Renal cortex interstitium (tissue), 11 donors: ENCODE measurements around the gene CD109. TPM values are rescaled to one million over a fixed set of nuclear protein-coding genes. Genes with fewer than 3 reads are reported as not detected.
"Not testable (repeated sequence)": the region's sequence is repeated elsewhere in the genome, so short reads cannot be mapped to it uniquely, and the experiment has no call there.

Experiments
- DNase-seq, 11 donors: peaks; one replicate each; pipeline ENCODE4 v3.0.0-alpha.2; 2013; ENCODE audit warnings: low read depth in 9 of 11, low spot score in 4 of 11; ENCODE audit errors: extremely low read depth in 1 of 11
- polyA plus RNA-seq, 3 donors: library from polyadenylated mRNA; unstranded; fragments of 120-200 nt; gene quantifications; one replicate each; pipeline ENCODE4 v1.2.1, GENCODE V29; 2013; ENCODE audit not compliant: insufficient read length in 3 of 3

CD109 gene
- polyA plus RNA-seq, 3 donors: 11.9 to 14.9 (median 12.8) TPM

DNA sequence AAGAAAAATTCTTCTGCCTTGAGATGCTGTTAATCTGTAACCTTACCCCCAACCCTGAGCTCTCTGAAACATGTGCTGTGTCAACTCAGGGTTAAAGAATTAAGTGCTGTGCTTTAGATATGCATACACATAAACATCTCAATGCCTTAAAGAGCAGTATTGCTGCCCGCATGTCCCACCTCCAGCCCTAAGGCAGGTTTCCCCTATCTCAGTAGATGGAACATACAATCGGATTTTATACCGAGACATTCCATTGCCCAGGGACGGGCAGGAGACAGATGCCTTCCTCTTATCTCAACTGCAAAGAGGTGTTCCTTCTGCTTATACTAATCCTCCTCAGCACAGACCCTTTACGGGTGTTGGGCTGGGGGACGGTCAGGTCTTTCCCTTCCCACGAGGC lies 109.2 kb downstream of the CD109 start:
- DNase-seq: not testable (repeated sequence)

DNA sequence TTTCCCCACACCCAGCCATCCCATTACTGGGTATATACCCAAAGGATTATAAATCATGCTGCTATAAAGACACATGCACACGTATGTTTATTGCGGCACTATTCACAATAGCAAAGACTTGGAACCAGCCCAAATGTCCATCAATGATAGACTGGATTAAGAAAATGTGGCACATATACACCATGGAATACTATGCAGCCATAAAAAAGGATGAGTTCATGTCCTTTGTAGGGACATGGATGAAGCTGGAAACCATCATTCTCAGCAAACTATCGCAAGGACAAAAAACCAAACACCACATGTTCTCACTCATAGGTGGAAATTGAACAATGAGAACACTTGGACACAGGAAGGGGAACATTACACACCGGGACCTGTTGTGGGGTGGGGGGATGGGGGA lies 110.0 kb downstream of the CD109 start:
- DNase-seq: not testable (repeated sequence)

DNA sequence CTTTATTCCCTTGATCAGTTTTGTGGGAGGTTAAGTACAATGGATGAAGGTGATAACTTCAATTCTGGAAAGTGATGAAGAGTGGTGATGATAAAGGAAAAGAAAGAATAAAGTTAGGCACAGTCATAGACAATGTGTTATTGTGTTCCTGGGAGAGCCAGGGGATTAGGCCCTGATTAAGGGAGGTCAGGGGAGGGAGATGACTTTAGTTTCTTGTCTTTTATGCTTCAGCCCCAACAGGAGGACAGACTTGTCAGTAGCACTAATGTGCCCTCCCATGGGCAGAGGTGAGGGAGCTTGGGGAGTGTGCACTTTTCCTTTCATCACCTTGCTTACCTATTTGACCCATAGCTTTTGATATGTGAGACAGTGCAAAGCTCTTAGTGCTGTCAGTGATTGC lies 115.7 kb downstream of the CD109 start:
- no peak for DNase-seq

DNA sequence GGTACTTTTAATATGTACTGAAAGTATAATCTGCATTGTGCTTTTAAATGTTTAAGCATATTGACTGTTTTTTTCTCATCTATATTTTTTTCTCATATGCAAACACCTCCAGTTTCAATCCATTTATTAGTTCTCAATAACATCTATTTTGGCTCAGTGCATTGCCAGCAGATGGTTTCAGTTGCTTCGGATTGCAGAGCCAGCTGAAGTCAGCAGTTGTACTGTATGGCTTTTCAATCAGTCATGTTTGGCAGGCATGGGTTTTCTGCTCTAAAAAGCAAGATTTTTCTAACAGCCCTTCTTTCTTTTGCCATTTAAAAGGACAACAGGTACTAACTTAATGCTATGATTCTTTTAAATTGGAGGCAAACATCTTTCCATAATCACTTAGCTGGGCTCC lies 121.2 kb downstream of the CD109 start:
- DNase-seq: no peak

DNA sequence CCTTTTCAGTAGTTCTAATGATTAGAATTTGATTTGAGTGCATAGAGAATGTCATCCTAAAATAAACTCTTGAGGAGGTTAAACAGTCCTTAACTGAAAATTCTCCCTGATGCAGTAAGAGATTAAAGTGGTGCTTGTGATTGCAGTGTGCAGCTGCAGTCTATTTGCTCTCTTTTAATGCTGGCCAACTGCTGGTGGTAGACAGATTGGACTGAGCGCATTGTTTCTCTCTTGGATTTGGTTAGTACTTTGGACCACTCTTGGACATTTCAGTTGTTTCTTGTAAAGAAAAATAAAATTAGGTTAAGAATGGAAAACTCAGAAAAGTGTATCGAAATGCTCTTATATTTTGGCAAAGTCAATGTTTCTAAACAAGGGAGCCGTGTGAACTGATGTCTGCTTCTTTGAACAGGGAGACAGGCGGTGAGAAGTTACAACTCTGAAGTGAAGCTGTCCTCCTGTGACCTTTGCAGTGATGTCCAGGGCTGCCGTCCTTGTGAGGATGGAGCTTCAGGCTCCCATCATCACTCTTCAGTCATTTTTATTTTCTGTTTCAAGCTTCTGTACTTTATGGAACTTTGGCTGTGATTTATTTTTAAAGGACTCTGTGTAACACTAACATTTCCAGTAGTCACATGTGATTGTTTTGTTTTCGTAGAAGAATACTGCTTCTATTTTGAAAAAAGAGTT lies 127.2 kb downstream of the CD109 start:
- DNase-seq: no peak

DNA sequence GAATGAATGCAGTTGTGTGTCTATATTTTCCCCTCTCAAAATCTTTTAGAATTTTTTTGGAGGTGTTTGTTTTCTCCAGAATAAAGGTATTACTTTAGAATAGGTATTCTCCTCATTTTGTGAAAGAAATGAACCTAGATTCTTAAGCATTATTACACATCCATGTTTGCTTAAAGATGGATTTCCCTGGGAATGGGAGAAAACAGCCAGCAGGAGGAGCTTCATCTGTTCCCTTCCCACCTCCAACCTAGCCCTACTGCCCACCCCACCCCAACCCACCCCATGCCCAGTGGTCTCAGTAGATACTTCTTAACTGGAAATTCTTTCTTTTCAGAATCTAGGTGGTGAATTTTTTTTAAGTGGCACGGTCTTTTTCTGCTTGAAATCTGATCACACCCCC lies 127.8 kb downstream of the CD109 start:
- DNase-seq: no peak

DNA sequence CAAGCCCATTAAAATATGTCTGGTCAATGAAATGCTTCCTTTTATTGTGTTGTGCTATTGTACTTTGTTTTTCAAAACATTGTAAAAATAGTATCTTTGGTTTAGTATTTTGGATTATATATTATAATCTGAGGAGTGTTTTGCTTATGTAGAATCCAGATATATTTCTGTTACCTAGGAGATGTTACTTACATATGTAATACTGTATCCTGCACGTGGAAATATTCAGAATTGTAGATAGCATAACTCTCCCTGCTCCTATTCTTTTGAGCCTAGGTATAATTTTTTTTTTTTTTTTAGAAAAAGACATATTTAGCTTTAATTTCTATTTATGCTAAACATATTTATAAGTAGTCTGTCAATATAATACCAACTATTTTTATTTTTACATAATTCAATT lies 130.6 kb downstream of the CD109 start:
- no peak for DNase-seq

DNA sequence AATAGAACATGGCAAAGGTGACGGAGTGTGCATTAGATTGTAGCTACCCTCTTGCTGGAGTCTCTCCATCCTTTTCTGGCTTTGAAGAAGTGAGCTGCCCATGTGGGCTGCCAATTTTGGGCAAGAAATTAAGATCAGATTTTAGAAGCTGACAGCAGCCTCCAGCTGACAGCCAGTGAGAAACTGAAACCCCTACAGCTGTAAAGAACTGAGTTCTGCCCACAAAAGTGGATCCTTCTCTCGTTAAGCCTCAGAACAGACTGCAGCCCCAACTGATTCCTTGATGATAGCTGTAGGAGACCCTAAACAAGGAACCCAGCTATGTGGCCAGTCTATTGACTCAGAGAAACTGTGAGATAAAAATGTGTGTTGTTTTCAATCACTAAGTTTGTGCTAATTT lies 134.1 kb downstream of the CD109 start:
- DNase-seq: no peak

DNA sequence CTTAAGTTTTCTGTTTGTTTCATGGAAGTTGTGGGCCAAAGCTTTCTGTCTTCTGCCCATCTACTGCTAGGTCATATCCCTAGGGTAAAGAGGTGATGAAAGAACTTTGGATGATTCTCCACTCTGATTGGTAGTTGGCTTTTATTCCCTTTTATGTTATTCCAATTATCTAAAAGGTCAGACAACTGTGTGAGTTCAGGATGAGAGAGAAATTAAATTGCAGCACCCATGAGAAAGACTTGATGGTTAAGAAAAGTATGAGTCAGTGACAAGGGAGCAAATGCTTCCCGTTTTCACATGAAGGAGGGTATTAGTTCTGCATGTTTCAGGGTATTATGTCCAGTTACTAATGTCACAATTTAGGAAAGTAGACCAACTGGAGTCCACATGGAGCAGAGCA lies 136.3 kb downstream of the CD109 start:
- DNase-seq: no peak

DNA sequence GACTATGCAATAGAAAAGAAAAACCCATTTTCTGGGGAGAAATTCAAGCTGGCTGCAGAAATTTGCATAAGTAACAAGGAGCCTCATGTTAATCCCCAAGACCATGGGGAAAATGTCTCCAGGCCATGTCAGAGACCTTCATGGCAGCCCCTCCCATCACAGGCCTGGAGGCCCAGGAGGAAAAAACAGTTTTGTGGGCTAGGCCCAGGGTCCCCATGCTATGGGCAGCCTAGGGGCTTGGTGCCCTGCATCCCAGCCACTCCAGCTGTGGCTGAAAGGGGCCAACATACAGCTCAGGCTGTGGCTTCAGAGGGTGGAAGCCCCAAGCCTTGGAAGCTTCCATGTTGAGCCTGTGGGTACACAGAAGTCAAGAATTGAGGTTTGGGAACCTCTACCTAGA lies 148.7 kb downstream of the CD109 start:
- not testable (repeated sequence) for DNase-seq

DNA sequence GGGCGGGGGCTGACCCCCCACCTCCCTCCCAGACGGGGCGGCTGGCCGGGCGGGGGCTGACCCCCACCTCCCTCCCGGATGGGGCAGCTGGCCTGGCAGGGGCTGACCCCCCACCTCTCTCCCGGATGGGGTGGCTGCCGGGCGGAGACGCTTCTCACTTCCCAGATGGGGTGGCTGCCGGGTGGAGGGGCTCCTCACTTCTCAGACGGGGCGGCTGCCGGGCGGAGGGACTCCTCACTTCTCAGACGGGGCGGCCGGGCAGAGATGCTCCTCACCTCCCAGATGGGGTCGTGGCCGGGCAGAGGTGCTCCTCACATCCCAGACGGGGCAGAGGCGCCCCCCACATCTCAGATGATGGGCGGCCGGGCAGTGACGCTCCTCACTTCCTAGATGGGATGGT lies 155.0 kb downstream of the CD109 start:
- DNase-seq: not testable (repeated sequence)

DNA sequence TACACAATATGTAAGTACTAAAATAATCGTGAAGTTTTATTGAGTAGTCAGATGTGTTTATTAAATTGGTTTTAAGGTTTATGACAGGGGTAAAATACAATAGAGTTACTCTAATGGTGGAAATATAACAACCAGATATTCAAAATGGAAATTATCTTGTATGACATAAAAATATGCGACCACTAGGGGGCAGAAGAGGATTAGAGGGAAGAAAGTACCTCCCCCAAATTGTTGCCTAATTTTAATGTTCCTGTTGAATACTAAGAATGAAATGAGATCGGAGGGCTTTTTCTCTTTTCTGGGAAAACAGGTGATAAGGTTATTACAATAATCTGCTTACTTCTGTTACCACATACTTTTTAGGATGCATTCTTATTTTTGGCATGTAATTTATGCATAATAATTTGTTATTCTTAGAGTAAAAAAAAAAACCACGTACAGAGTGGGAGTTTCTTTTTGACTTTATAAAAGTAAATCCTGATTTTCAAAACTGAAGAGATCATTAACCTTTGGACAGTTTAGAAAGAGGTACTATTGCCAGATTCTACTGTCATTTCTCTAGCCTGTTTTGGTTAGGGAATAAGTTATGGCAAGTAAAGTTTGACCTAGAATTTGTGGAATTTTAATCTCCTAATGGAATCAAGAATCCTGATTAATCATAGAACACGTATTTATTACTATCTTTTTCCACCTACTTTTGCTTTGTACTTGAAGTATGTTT lies 159.2 kb downstream of the CD109 start:
- peak in 10 of 11 donors; percentile 31 to 54 (median 42) for DNase-seq

DNA sequence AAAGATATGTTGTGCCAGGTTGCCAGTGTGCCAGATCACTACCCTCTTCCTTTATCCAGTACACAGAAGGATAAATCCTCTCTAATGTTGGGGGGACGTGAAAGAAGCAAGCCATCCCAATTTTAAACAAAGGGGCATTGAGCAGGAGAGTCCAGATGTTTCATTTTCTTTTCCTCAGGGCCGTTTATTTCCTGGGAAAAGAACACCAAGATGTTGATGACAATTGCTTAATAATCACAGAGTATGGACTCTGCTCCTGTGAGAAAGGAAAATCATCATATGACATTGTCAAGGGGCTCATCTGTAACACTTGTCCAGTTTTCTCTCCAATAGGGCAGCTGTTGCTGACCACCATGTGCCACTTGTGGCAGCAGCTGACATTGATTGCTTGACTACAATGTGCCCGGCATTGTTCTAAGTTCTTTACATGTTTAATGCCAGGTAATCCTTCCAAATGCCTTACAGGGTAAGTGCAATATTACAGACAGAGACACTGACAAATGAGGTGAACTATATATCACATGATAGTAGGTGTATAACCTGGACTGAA lies 161.4 kb downstream of the CD109 start:
- no peak for DNase-seq

DNA sequence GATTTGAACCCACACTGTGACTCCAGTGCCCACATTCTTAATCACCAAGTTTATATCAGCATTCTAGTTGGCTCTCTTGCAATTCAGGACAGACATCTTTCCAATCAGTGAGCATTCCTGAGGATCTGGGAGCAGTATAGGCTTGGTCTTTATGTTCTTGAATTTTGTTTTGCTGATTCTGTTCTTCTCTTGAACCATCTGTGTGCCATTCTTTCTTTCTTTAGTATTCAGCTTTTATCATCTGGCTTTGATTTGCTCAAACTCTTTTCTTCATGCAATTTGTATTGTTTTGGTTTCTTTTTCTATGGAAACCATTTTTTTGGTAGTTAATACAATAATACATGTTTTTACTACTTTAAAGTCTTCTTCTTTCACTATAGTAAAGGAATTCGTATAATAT lies 162.4 kb downstream of the CD109 start:
- DNase-seq: no peak

DNA sequence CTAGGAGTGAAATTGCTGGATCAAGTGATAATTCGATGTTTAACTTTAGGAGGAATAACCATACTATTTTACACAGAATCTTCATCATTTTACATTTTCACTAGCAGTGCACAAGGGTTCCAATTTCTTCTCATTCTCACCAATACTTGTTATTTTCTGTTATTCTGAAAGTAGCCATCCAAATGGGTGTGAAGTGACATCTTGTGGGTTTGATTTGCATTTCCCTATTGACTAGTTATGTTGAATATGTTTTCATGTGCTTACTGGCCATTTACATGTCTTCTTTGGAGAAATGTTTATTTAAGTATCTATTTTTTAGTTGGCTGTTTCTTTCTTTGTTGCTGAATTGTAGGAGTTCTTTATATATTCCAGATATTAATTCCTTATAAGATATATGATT lies 164.3 kb downstream of the CD109 start:
- DNase-seq: no peak

DNA sequence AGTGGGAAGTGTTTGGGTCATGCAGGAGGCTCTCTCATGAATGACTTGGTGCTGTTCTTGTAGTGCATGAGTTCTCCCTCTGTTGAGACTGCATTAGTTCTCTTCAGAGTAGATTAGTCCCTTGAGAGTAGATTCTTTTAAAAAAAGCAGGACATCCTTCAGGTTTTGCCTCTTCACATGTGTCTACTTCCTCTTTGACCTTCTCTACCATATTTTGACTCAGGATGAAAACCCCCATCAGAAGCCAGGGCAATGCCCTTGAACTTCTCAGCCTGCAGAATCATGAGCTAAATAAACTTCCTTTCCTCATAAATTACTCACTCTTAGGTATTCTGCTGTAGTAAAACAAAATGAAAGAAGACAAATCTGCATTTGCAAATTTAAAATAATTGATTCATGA lies 170.3 kb downstream of the CD109 start:
- no peak for DNase-seq

DNA sequence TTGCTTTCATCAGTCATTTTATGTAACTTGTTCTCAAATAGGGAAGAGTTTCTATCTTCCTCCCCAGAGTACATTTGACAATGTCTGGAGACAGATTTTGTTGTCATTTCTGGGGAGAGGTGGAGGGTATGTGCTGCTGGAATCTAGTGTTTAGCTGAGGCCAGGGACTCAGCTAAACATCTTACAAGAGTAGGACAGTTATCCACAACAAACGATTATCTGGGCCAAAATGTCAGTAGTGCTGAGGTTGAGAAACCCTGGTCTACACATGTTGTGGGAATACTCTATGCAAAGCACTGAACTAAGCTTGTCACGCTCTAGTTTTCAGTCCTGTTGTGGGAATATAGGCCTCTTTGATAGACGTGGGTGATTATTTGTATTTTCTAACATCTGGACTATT lies 171.4 kb downstream of the CD109 start:
- DNase-seq: no peak

DNA sequence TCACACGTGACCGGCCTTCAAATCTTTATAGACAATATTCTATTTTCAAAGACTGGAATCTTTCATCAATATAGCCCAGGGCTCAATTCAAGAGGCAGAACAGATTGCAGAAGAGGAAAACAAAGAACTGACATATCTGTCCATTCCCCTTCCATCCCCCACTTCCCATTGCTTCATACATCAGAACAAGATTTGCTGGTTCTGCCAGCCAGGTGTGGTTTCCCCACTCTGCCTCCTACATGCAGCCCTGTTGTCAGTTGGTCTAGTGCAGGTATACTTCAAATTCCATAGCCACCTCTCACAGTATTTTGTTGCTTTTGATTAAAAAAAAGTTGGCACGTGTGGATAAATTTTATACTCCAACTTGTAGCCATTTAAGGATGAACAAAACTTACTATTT lies 174.9 kb downstream of the CD109 start:
- no peak for DNase-seq

DNA sequence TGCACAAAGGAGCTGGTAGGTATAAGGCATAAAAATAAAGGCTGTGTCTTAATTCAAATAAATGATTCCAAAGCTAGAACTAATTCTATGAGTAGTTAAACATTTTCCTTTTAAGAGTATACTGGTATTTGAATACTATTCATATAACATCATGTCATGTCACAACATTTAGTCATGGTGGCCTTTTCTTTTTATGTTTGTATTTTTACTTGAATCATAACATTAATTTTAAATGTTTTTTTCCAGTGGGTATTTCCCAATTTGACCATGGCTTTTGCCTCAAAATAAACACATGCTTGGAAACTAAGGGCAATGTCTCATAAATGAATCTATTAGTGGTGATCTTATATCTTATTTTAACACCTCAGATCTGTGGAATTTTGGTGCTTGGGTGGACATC lies 177.1 kb downstream of the CD109 start:
- no peak for DNase-seq
